GM12878 (cell line): ENCODE results near the gene STK39. TPM values are rescaled to one million over a fixed set of nuclear protein-coding genes. Genes with fewer than 3 reads are reported as not detected.

Source experiments
- ATAC-seq: fragments of 200-7000 bp; cut with Tn5 transposase; 3 replicates; pipeline ENCODE4 v1.9.1; 2020; ENCODE audit warnings: mild to moderate bottlenecking, moderate library complexity
- BruUV-seq: library from RNA; stranded (reverse); fragments of 400-500 nt; replicated peaks from 2 replicates; lab custom pipeline; 2021; lab: Mats Ljungman, UMichigan
- CTCF ChIA-PET: fragments of 300-600 bp; sonication (Branson Sonifier 250); formaldehyde crosslinking; extraction: SDS; loops from one replicate; lab custom pipeline; 2021; ENCODE audit warnings: inconsistent platforms; lab: Yijun Ruan, JAX
- POLR2A ChIA-PET: fragments of 350-600 bp; formaldehyde crosslinking; extraction: SDS; loops from one replicate; lab custom pipeline; 2021; ENCODE audit warnings: inconsistent platforms; lab: Charles Lee
- RAD21 ChIA-PET: fragments of 300-600 bp; sonication (Branson Sonifier 250); formaldehyde crosslinking; loops from one replicate; lab custom pipeline; 2023; ENCODE audit warnings: antibody characterized with exemption; ENCODE audit not compliant: unreplicated experiment; lab: Charles Lee
- SMC1A ChIA-PET: fragments of 300-600 bp; sonication (Branson Sonifier 250); formaldehyde crosslinking; loops from one replicate; lab custom pipeline; 2023; ENCODE audit not compliant: unreplicated experiment, uncharacterized antibody; lab: Charles Lee
- DNase-seq: peaks from one replicate; pipeline ENCODE4 v3.0.0-alpha.2; 2011; ENCODE audit warnings: low read depth, low spot score
- FAIRE-seq: peaks from 3 replicates; lab custom pipeline; 2011; peaks lifted over from hg19 to GRCh38; lab: Jason Lieb, UNC
- H2AFZ ChIP-seq: 2 replicates; pipeline ENCODE4 v1.6.0; 2011; ENCODE audit warnings: low read depth, low read length, control low read depth; ENCODE audit not compliant: control insufficient read depth
- H3K27ac ChIP-seq: 2 replicates; pipeline ENCODE4 v1.5.1; 2011; ENCODE audit warnings: control low read depth; ENCODE audit not compliant: control insufficient read depth, insufficient read depth
- H3K27me3 ChIP-seq, 2 experiments: replicated peaks in 1 of 2; 2 replicates each; pipeline versions ENCODE4 v1.6.0 to v1.6.1; 2011; ENCODE audit warnings: low read length in 1 of 2; ENCODE audit not compliant: control insufficient read depth in 2 of 2, insufficient read depth in 2 of 2
- H3K36me3 ChIP-seq, 2 experiments: 2 replicates each; pipeline ENCODE4 v1.5.1; 2011; ENCODE audit warnings: low read length in 1 of 2; ENCODE audit not compliant: control insufficient read depth in 2 of 2, insufficient read depth in 2 of 2
- H3K4me1 ChIP-seq: 2 replicates; pipeline ENCODE4 v1.6.1; 2011; ENCODE audit warnings: mild to moderate bottlenecking, low read length, moderate library complexity, mixed read lengths; ENCODE audit not compliant: control insufficient read depth, insufficient read depth
- H3K4me2 ChIP-seq: 2 replicates; pipeline ENCODE4 v1.6.0; 2011; ENCODE audit warnings: control low read depth; ENCODE audit not compliant: control insufficient read depth, insufficient read depth
- H3K4me3 ChIP-seq: fragments of 200-600 bp; sonication (generic); 2 replicates; pipeline ENCODE4 v1.5.1; 2016
- H3K79me2 ChIP-seq: 2 replicates; pipeline ENCODE4 v1.6.0; 2011; ENCODE audit warnings: low read length; ENCODE audit not compliant: control insufficient read depth, insufficient read depth
- H3K9ac ChIP-seq: 2 replicates; pipeline ENCODE4 v1.8.0; 2011; ENCODE audit warnings: low read length, control low read depth, mixed read lengths; ENCODE audit not compliant: control insufficient read depth, insufficient read depth
- H3K9me3 ChIP-seq: replicated peaks from 3 replicates; pipeline ENCODE4 v1.5.1; 2011; ENCODE audit warnings: mild to moderate bottlenecking, low read length; ENCODE audit not compliant: control insufficient read depth, insufficient read depth
- H4K20me1 ChIP-seq: 2 replicates; pipeline ENCODE4 v1.6.0; 2011; ENCODE audit not compliant: control insufficient read depth, insufficient read depth
- BCL11A ChIP-seq: IDR thresholded peaks from 2 replicates; pipeline ENCODE4 v1.6.1; 2011; ENCODE audit warnings: low read depth, low read length
- EGR1 ChIP-seq, 2 experiments: IDR thresholded peaks; 1 replicate in 1 of 2; 2 replicates in 1 of 2; pipeline ENCODE4 v1.6.1; 2011 to 2012; ENCODE audit warnings: low read depth in 2 of 2, low read length in 2 of 2, borderline replicate concordance in 1 of 2, mild to moderate bottlenecking in 1 of 2, moderate library complexity in 1 of 2
- ETV6 ChIP-seq, 2 experiments: fragments of 450-650 bp in 1 of 2; IDR thresholded peaks in 1 of 2; conservative IDR thresholded peaks in 1 of 2; 2 replicates each; pipeline ENCODE4 v1.6.1; 2014; ENCODE audit warnings: antibody characterized with exemption in 1 of 2, borderline replicate concordance in 1 of 2, low read depth in 1 of 2, mild to moderate bottlenecking in 1 of 2, moderate library complexity in 1 of 2
- FOXK2 ChIP-seq: fragments of 450-650 bp; IDR thresholded peaks from 2 replicates; pipeline ENCODE4 v1.6.1; 2017; ENCODE audit warnings: mild to moderate bottlenecking, moderate library complexity
- MEF2B ChIP-seq: fragments of 450-650 bp; IDR thresholded peaks from 2 replicates; pipeline ENCODE4 v1.6.1; 2018; ENCODE audit warnings: mild to moderate bottlenecking, moderate library complexity; ENCODE audit not compliant: partially characterized antibody, poor library complexity, severe bottlenecking
- NFYB ChIP-seq: IDR thresholded peaks from 2 replicates; pipeline ENCODE4 v1.6.1; 2011; ENCODE audit warnings: low read depth, mild to moderate bottlenecking, low read length, improper control_type of control experiment, moderate library complexity; ENCODE audit not compliant: insufficient read depth
- SMAD5 ChIP-seq: IDR thresholded peaks from 2 replicates; pipeline ENCODE4 v1.6.1; 2016; ENCODE audit warnings: antibody characterized with exemption, low read depth
- TAF1 ChIP-seq: IDR thresholded peaks from 2 replicates; pipeline ENCODE4 v1.6.1; 2011; ENCODE audit warnings: mild to moderate bottlenecking, low read depth, low read length, borderline replicate concordance
- ZZZ3 ChIP-seq: IDR thresholded peaks from 2 replicates; pipeline ENCODE4 v1.6.1; 2011; ENCODE audit warnings: low read depth; ENCODE audit not compliant: control insufficient read depth, insufficient read length
- WGBS: methylation state at CpG from one replicate; pipeline ENCODE4 v1.1.6; 2016; ENCODE audit warnings: low lambda C conversion rate; ENCODE audit not compliant: insufficient replicate concordance, insufficient coverage; ENCODE audit errors: missing lambda C conversion rate; 5-methylcytosine and 5-hydroxymethylcytosine counted together
- in situ Hi-C: fragments of 300-500 bp; cut with MboI; formaldehyde crosslinking; loops from 9 replicates; pipeline ENCODE4 v1.14.3; 2018; ENCODE audit warnings: mixed read lengths
- intact Hi-C: fragments of 100-400 bp; cut with micrococcal nuclease; formaldehyde crosslinking; loops from one replicate; pipeline ENCODE4 v1.14.2; 2022; ENCODE audit not compliant: unreplicated experiment
- polyA plus RNA-seq, 11 experiments: library from polyadenylated mRNA; depleted of rRNA in 4 of 11; unstranded in 6 of 11; stranded (reverse) in 5 of 11; fragments of >200 nt; fragmentation: Nextera tagmentation in 4 of 11; fragmentation: Illumina TruSeq in 1 of 11; extraction: Ambion mirVana in 4 of 11; extraction: Trizol in 1 of 11; gene quantifications; 1 replicate in 1 of 11; 2 replicates in 10 of 11; pipeline versions ENCODE4 v1.2.1 to v1.2.3, GENCODE V29; 2011 to 2016; ENCODE audit warnings: inconsistent platforms in 2 of 11, missing spikeins in 2 of 11, low read depth in 1 of 11
- total RNA-seq, 4 experiments: library from RNA; depleted of rRNA in 3 of 4; stranded (reverse); fragments of >200 nt in 3 of 4; fragmentation: Illumina TruSeq in 1 of 4; extraction: Trizol in 1 of 4; gene quantifications; 2 replicates each; pipeline versions ENCODE4 v1.2.1 to v1.2.3, GENCODE V29; 2013 to 2021

Gene STK39
- total and polyA plus RNA-seq, 10 of the 15 experiments (the other 5 are each of a cell fraction or from before 2014, with no cell fraction given): 0.03 to 0.21 (median 0.07) TPM; not detected in 5

DNA sequence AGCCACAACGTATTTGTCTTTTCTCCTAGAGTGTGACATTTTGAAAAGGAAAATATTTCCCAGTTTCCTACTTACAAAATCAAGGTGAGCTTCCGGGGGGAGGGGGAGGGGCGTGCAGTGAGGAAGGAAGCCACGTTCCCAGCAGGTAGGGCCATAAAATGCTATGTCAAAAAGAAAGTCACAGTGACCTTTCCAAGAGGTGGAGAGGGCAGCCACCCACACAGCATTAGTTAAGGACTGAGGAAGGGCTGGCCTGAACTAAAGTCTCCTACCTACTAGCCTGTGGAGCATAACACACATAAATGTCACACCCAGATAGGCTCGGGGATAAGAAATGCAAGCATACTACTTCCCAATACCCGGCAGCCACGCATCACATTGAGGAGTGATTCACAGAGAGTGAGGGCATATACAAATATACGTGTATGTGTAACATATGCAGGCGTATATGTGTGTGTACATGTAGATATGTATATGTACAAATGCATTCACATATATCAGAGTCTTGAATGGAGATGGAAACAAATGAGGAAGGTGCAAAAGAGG, 191.1 kb downstream of the STK39 start:
- Histone ChIP-seq H4K20me1 (no peaks in the 10 kb centered on the region), H2AFZ (no peak overlapping the region), H3K36me3 (no peaks in the 10 kb centered on the region), H3K9me3 (no peaks in the 10 kb centered on the region), H3K27ac (no peak overlapping the region), H3K79me2 (no peaks in the 10 kb centered on the region), H3K4me3 (no peak overlapping the region), H3K4me2 (no peak overlapping the region)
- ATAC-seq: no peak
- no peak for DNase-seq
- ChIA-PET RAD21 (no interaction called here), POLR2A (no interaction called here), SMC1A (no interaction called here), CTCF (no interaction called here)
- WGBS: 36% methylated on average over 9 of the region's 9 CpGs
- no peak for TF ChIP-seq ETV6 (conservative IDR thresholded peaks at IDR 0.05 in 1 of 2, IDR thresholded peaks at IDR 0.05 in 1 of 2; ENCODE audit: borderline replicate concordance in 1 of 2, low read depth in 1 of 2)
- no peak for TF ChIP-seq BCL11A
- no peak for TF ChIP-seq FOXK2
- no peak for TF ChIP-seq NFYB
- no peak for TF ChIP-seq TAF1
- no peak for TF ChIP-seq EGR1 (IDR thresholded peaks at IDR 0.05; ENCODE audit: borderline replicate concordance in 1 of 2, low read depth in 2 of 2, low read length in 2 of 2)
- TF ChIP-seq SMAD5: no peak
- TF ChIP-seq ZZZ3: no peak
- no peak for TF ChIP-seq MEF2B
- TF ChIP-seq, all 136 proteins: peak for 0
- intact Hi-C loops (no loop called here), in situ Hi-C loops (no loop called here)
- Histone ChIP-seq H3K27me3 (no peaks in the 10 kb centered on the region; a peak in 1 of 4 replicates), H3K9ac (no peak overlapping the region), H3K4me1 (no peaks in the 10 kb centered on the region)
- no TSS peak for BruUV-seq
- FAIRE-seq: no peak
